Mesenchymal stem cell (in vitro differentiated cells and primary cell): Measurements from ENCODE around the gene KIF5A.
A peak's percentile ranks its signal among the peaks of the same experiment; 100 is the strongest.

Experiments used
- DNase-seq: peaks from one replicate; pipeline ENCODE4 v3.0.0-alpha.2; 2013
- H2AFZ ChIP-seq: one replicate; pipeline ENCODE4 v1.6.1; 2013; ENCODE audit warnings: low read depth, mild to moderate bottlenecking, control low read depth, inconsistent platforms, low read length, moderate library complexity
- H2AK5ac ChIP-seq: 2 replicates; pipeline ENCODE4 v1.6.1; 2013; ENCODE audit warnings: low read length, moderate library complexity, mild to moderate bottlenecking, inconsistent platforms; ENCODE audit not compliant: severe bottlenecking
- H2BK120ac ChIP-seq: one replicate; pipeline ENCODE4 v1.6.1; 2013; ENCODE audit warnings: low read depth, mild to moderate bottlenecking, inconsistent platforms, low read length, moderate library complexity
- H2BK12ac ChIP-seq, 2 experiments: one replicate each; pipeline ENCODE4 v1.6.1; 2013; ENCODE audit warnings: inconsistent platforms in 2 of 2, low read length in 2 of 2, mild to moderate bottlenecking in 2 of 2, moderate library complexity in 2 of 2, control low read depth in 1 of 2
- H2BK15ac ChIP-seq: one replicate; pipeline ENCODE4 v1.6.1; 2013; ENCODE audit warnings: mild to moderate bottlenecking, low read depth, inconsistent platforms; ENCODE audit not compliant: poor library complexity, severe bottlenecking
- H2BK5ac ChIP-seq: 2 replicates; pipeline ENCODE4 v1.6.1; 2013; ENCODE audit warnings: low read depth, mild to moderate bottlenecking, low read length, control low read depth, inconsistent platforms; ENCODE audit not compliant: poor library complexity, severe bottlenecking
- H3K14ac ChIP-seq, 2 experiments: one replicate each; pipeline ENCODE4 v1.6.1; 2013; ENCODE audit warnings: inconsistent platforms in 2 of 2, low read length in 2 of 2, control low read depth in 1 of 2, mild to moderate bottlenecking in 1 of 2, moderate library complexity in 1 of 2
- H3K18ac ChIP-seq, 2 experiments: one replicate each; pipeline ENCODE4 v1.6.1; 2013; ENCODE audit warnings: inconsistent platforms in 2 of 2, low read length in 2 of 2, control low read depth in 1 of 2, low read depth in 1 of 2, mild to moderate bottlenecking in 1 of 2
- H3K23ac ChIP-seq, 2 experiments: one replicate each; pipeline ENCODE4 v1.6.1; 2013; ENCODE audit warnings: inconsistent platforms in 2 of 2, low read length in 2 of 2, mild to moderate bottlenecking in 2 of 2, moderate library complexity in 2 of 2, control low read depth in 1 of 2
- H3K27ac ChIP-seq: 2 replicates; pipeline ENCODE4 v1.5.1; 2013; ENCODE audit warnings: mild to moderate bottlenecking, moderate library complexity, low read length, control low read depth, inconsistent platforms; ENCODE audit not compliant: poor library complexity, severe bottlenecking
- H3K27me3 ChIP-seq, 2 experiments: 2 replicates each; pipeline versions ENCODE4 v1.6.1 to v1.7.0; 2013; ENCODE audit warnings: low read length in 2 of 2, mild to moderate bottlenecking in 2 of 2, moderate library complexity in 2 of 2, control low read depth in 1 of 2, inconsistent platforms in 1 of 2; ENCODE audit not compliant: control insufficient read depth in 1 of 2, insufficient read depth in 1 of 2
- H3K36me3 ChIP-seq, 2 experiments: 2 replicates each; pipeline versions ENCODE4 v1.6.1 to v1.7.0; 2013; ENCODE audit warnings: low read length in 2 of 2, control low read depth in 1 of 2, inconsistent platforms in 1 of 2, low read depth in 1 of 2, mild to moderate bottlenecking in 1 of 2; ENCODE audit not compliant: insufficient read depth in 2 of 2, control insufficient read depth in 1 of 2
- H3K4ac ChIP-seq, 2 experiments: one replicate each; pipeline ENCODE4 v1.6.1; 2013; ENCODE audit warnings: inconsistent platforms in 2 of 2, low read length in 2 of 2, mild to moderate bottlenecking in 2 of 2, moderate library complexity in 2 of 2, control low read depth in 1 of 2, low read depth in 1 of 2
- H3K4me1 ChIP-seq: 2 replicates; pipeline ENCODE4 v1.6.1; 2013; ENCODE audit warnings: low read depth, low read length, control low read depth; ENCODE audit not compliant: control insufficient read depth, insufficient read depth
- H3K4me2 ChIP-seq: 2 replicates; pipeline ENCODE4 v1.6.1; 2013; ENCODE audit warnings: low read length, mild to moderate bottlenecking, inconsistent platforms; ENCODE audit not compliant: poor library complexity, severe bottlenecking
- H3K4me3 ChIP-seq, 2 experiments: 2 replicates each; pipeline versions ENCODE4 v1.5.1 to v1.7.0; 2013; ENCODE audit warnings: low read length in 2 of 2, mild to moderate bottlenecking in 2 of 2, control low read depth in 1 of 2, low read depth in 1 of 2; ENCODE audit not compliant: insufficient read depth in 1 of 2
- H3K79me1 ChIP-seq: replicated peaks from 2 replicates; pipeline ENCODE4 v1.6.1; 2013; ENCODE audit warnings: mild to moderate bottlenecking, control low read depth, low read length, inconsistent platforms; ENCODE audit not compliant: poor library complexity, severe bottlenecking
- H3K9ac ChIP-seq: 2 replicates; pipeline ENCODE4 v1.7.0; 2013; ENCODE audit warnings: mild to moderate bottlenecking, low read length, moderate library complexity
- H3K9me3 ChIP-seq: 2 replicates; pipeline ENCODE4 v1.7.0; 2013; ENCODE audit warnings: mild to moderate bottlenecking, low read length; ENCODE audit not compliant: control insufficient read depth
- H4K8ac ChIP-seq: one replicate; pipeline ENCODE4 v1.6.1; 2013; ENCODE audit warnings: inconsistent platforms, mild to moderate bottlenecking, low read length, moderate library complexity
- H4K91ac ChIP-seq: one replicate; pipeline ENCODE4 v1.6.1; 2013; ENCODE audit warnings: mild to moderate bottlenecking, low read length, inconsistent platforms
- WGBS: methylation state at CpG from one replicate; pipeline ENCODE4 v1.1.7; 2013; ENCODE audit warnings: mixed read lengths; 5-methylcytosine and 5-hydroxymethylcytosine counted together

Gene KIF5A

GRCh38 chr12:57629897-57630471, 80.1 kb downstream of the KIF5A start:
- Histone ChIP-seq H3K36me3 (no peaks in the 10 kb centered on the region), H4K8ac (no peak overlapping the region), H3K9ac (no peak overlapping the region), H2BK120ac (no peak overlapping the region), H3K27ac (no peak overlapping the region), H3K4me2 (no peak overlapping the region), H3K18ac (no peak overlapping the region), H2AFZ (no peak overlapping the region), H3K79me1 (no peaks in the 10 kb centered on the region), H3K23ac (no peak overlapping the region), H2BK12ac (no peak overlapping the region), H3K9me3 (no peaks in the 10 kb centered on the region), H2BK15ac (no peak overlapping the region), H3K4me1 (peaks cover 24% of the 10 kb centered on the region), H4K91ac (no peak overlapping the region), H3K4ac (no peak overlapping the region), H3K4me3 (no peak overlapping the region), H3K14ac (no peak overlapping the region), H2AK5ac (no peak overlapping the region), H3K27me3 (peaks cover 84 to 88% of the 10 kb centered on the region in 2 experiments), H2BK5ac (no peak overlapping the region)
- 60% methylated on average over 5 of the region's 5 CpGs for WGBS
- DNase-seq, result no peak

- Histone ChIP-seq H2BK15ac (no peak overlapping the region), H3K9ac (no peak overlapping the region)
- 47% methylated on average over 5 of the region's 6 CpGs for WGBS
Measured at GRCh38 chr12:57630891-57631433, 81.1 kb downstream of the KIF5A start.

GRCh38 chr12:57631566-57632072, 81.8 kb downstream of the KIF5A start:
- Histone ChIP-seq H2BK120ac (no peak overlapping the region), H3K18ac (no peak overlapping the region), H3K9ac (no peak overlapping the region), H3K14ac (no peak overlapping the region), H3K4ac (no peak overlapping the region), H3K27me3 (peaks cover 74 to 79% of the 10 kb centered on the region in 2 experiments), H2BK15ac (peak overlapping the region; percentile 1), H3K79me1 (no peaks in the 10 kb centered on the region), H2AK5ac (no peak overlapping the region), H2BK12ac (no peak overlapping the region), H4K91ac (no peak overlapping the region), H3K4me3 (no peak overlapping the region), H3K4me1 (peaks cover 24% of the 10 kb centered on the region), H2AFZ (no peak overlapping the region), H4K8ac (no peak overlapping the region), H3K23ac (no peak overlapping the region), H3K27ac (no peak overlapping the region), H3K36me3 (no peaks in the 10 kb centered on the region), H3K9me3 (no peaks in the 10 kb centered on the region), H3K4me2 (no peak overlapping the region), H2BK5ac (no peak overlapping the region)
- DNase-seq, result no peak
- WGBS, result 4% methylated on average over 25 of the region's 26 CpGs

More at GRCh38 chr12:57630891-57631433, 81.1 kb downstream of the KIF5A start:
- Histone ChIP-seq H3K18ac (no peak overlapping the region), H3K9me3 (no peaks in the 10 kb centered on the region), H3K14ac (no peak overlapping the region), H3K27me3 (peaks cover 81 to 83% of the 10 kb centered on the region in 2 experiments), H3K23ac (no peak overlapping the region), H4K91ac (no peak overlapping the region), H2AFZ (no peak overlapping the region), H2BK120ac (no peak overlapping the region), H3K79me1 (no peaks in the 10 kb centered on the region), H2AK5ac (no peak overlapping the region), H3K4me3 (peak overlapping the region in 1 of 2 experiments; percentile 5), H2BK12ac (no peak overlapping the region), H3K36me3 (no peaks in the 10 kb centered on the region), H3K4me1 (peaks cover 24% of the 10 kb centered on the region), H4K8ac (no peak overlapping the region), H2BK5ac (no peak overlapping the region), H3K4me2 (no peak overlapping the region), H3K27ac (no peak overlapping the region), H3K4ac (no peak overlapping the region)
- no peak for DNase-seq

GRCh38 chr12:57632073-57632957, 82.5 kb downstream of the KIF5A start:
- Histone ChIP-seq H2BK12ac (no peak overlapping the region), H2BK120ac (no peak overlapping the region), H4K91ac (no peak overlapping the region), H3K36me3 (no peaks in the 10 kb centered on the region), H3K23ac (no peak overlapping the region), H3K14ac (peak overlapping the region in 1 of 2 experiments; percentile 51), H3K4me2 (peak overlapping the region; percentile 100), H3K18ac (peak overlapping the region in 1 of 2 experiments; percentile 21), H3K79me1 (no peaks in the 10 kb centered on the region), H3K4me1 (peaks cover 23% of the 10 kb centered on the region), H2BK15ac (peak overlapping the region; percentile 1), H3K27me3 (peaks cover 68 to 77% of the 10 kb centered on the region in 2 experiments), H3K9ac (no peak overlapping the region), H3K4me3 (peak overlapping the region; percentile 45 to 66), H2BK5ac (no peak overlapping the region), H2AK5ac (no peak overlapping the region), H2AFZ (peak overlapping the region; percentile 78), H3K9me3 (no peaks in the 10 kb centered on the region), H3K27ac (no peak overlapping the region), H3K4ac (no peak overlapping the region), H4K8ac (no peak overlapping the region)
- peak; percentile 32 for DNase-seq
- under 1% methylated on average over 45 of the region's 67 CpGs for WGBS
